ENCODE results near the gene FOXG1. TPM values are rescaled to one million over a fixed set of nuclear protein-coding genes. Genes with fewer than 3 reads are reported as not detected.

The FOXG1 gene
- total and polyA plus RNA-seq, 9 donors: under 0.01 to 0.83 (median 0.09) TPM; not detected in 4

DNA sequence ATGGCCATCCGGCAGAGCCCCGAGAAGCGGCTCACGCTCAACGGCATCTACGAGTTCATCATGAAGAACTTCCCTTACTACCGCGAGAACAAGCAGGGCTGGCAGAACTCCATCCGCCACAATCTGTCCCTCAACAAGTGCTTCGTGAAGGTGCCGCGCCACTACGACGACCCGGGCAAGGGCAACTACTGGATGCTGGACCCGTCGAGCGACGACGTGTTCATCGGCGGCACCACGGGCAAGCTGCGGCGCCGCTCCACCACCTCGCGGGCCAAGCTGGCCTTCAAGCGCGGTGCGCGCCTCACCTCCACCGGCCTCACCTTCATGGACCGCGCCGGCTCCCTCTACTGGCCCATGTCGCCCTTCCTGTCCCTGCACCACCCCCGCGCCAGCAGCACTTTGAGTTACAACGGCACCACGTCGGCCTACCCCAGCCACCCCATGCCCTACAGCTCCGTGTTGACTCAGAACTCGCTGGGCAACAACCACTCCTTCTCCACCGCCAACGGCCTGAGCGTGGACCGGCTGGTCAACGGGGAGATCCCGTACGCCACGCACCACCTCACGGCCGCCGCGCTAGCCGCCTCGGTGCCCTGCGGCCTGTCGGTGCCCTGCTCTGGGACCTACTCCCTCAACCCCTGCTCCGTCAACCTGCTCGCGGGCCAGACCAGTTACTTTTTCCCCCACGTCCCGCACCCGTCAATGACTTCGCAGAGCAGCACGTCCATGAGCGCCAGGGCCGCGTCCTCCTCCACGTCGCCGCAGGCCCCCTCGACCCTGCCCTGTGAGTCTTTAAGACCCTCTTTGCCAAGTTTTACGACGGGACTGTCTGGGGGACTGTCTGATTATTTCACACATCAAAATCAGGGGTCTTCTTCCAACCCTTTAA is 1.5 kb downstream of the FOXG1 start:
- H3K36me3 ChIP-seq (ENCODE audit: control insufficient read depth, insufficient read depth, low read length): no peaks in the 10 kb centered on the region
- peaks cover 54% of the 10 kb centered on the region for H3K27me3 ChIP-seq (ENCODE audit: control insufficient read depth, insufficient read depth, low read length)
- WGBS (ENCODE audit: insufficient coverage): 2% methylated on average over 77 of the region's 77 CpGs
- no peak for DNase-seq
- no peaks in the 10 kb centered on the region for H3K9me3 ChIP-seq (replicated peaks; ENCODE audit: control insufficient read depth, low read depth, low read length)
- no peak overlapping the region for H3K4me3 ChIP-seq (ENCODE audit: low read length)
- peaks cover 11% of the 10 kb centered on the region for H3K4me1 ChIP-seq (ENCODE audit: control insufficient read depth, insufficient read depth, low read length)
- H3K27ac ChIP-seq (ENCODE audit: low read length): no peak overlapping the region

DNA sequence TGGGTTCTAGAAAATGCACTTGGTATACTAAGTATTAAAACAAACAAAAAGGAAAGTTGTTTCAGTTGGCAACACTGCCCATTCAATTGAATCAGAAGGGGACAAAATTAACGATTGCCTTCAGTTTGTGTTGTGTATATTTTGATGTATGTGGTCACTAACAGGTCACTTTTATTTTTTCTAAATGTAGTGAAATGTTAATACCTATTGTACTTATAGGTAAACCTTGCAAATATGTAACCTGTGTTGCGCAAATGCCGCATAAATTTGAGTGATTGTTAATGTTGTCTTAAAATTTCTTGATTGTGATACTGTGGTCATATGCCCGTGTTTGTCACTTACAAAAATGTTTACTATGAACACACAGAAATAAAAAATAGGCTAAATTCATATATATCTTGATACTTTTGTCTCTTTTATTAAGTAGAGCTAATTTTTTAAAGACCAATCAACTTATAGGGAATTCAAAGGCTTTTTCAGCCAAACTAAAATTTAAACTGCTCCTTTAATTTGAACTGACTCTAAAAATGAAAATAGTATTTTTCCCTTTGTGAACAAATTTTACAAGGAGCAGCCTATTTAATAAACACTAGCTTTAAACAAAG is 2.8 kb downstream of the FOXG1 start:
- Histone ChIP-seq H3K4me1 (ENCODE audit: control insufficient read depth, insufficient read depth, low read length) (peaks cover 13% of the 10 kb centered on the region), H3K27me3 (ENCODE audit: control insufficient read depth, insufficient read depth, low read length) (peaks cover 60% of the 10 kb centered on the region), H3K9me3 (replicated peaks; ENCODE audit: control insufficient read depth, low read depth, low read length) (no peaks in the 10 kb centered on the region), H3K36me3 (ENCODE audit: control insufficient read depth, insufficient read depth, low read length) (no peaks in the 10 kb centered on the region), H3K4me3 (ENCODE audit: low read length) (no peak overlapping the region), H3K27ac (ENCODE audit: low read length) (no peak overlapping the region)
- no CpG with 5 or more reads among the region's 4 CpGs for WGBS (ENCODE audit: insufficient coverage)
- DNase-seq: no peak

DNA sequence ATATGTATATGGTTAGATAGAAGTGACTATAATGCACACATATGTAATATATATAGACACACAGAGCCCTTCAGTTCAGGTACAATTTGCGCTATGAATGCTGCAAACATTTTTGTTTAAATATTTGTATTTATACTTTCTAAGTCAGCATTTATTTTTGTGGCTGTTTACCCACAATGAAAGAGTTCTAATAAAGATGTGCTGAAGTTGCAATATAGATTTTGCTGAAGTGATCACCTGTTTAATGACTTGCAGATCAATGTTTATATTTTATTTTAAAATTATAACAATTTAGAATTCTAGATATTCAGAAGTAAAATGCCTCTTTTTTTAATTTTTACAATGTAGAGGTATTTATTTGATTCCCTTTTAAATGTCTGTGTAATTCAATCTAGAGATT is 3.5 kb downstream of the FOXG1 start:
- no peaks in the 10 kb centered on the region for H3K9me3 ChIP-seq (replicated peaks; ENCODE audit: control insufficient read depth, low read depth, low read length)
- no CpG with 5 or more reads among the region's 1 CpG for WGBS (ENCODE audit: insufficient coverage)
- no peak overlapping the region for H3K4me3 ChIP-seq (ENCODE audit: low read length)
- H3K27ac ChIP-seq (ENCODE audit: low read length): no peak overlapping the region
- H3K36me3 ChIP-seq (ENCODE audit: control insufficient read depth, insufficient read depth, low read length): no peaks in the 10 kb centered on the region
- H3K27me3 ChIP-seq (ENCODE audit: control insufficient read depth, insufficient read depth, low read length): peaks cover 61% of the 10 kb centered on the region
- peaks cover 16% of the 10 kb centered on the region for H3K4me1 ChIP-seq (ENCODE audit: control insufficient read depth, insufficient read depth, low read length)
- DNase-seq: no peak

DNA sequence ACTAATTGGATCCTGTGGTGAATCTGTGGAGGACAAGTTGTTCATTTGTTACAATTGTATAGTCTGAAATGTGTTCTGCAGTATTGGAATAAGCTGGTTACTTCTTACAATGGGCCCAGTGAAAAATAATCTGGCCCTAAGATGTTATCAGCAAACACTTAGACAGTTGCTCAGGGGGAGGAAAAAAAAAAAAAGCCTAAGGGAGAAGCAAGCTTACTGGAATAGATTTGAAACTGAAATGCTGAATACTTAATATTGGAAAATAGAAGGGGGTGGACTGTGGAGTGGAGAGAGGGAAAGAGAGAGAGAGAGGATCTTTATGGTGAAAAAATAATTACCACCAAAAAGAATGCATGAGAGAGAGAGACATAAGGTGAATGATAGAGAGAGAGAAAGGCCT is 4.0 kb downstream of the FOXG1 start:
- H3K9me3 ChIP-seq (replicated peaks; ENCODE audit: control insufficient read depth, low read depth, low read length): no peaks in the 10 kb centered on the region
- no peak overlapping the region for H3K27ac ChIP-seq (ENCODE audit: low read length)
- H3K4me1 ChIP-seq (ENCODE audit: control insufficient read depth, insufficient read depth, low read length): peaks cover 14% of the 10 kb centered on the region
- no peak for DNase-seq
- H3K4me3 ChIP-seq (ENCODE audit: low read length): no peak overlapping the region
- H3K27me3 ChIP-seq (ENCODE audit: control insufficient read depth, insufficient read depth, low read length): peaks cover 60% of the 10 kb centered on the region
- no peaks in the 10 kb centered on the region for H3K36me3 ChIP-seq (ENCODE audit: control insufficient read depth, insufficient read depth, low read length)

DNA sequence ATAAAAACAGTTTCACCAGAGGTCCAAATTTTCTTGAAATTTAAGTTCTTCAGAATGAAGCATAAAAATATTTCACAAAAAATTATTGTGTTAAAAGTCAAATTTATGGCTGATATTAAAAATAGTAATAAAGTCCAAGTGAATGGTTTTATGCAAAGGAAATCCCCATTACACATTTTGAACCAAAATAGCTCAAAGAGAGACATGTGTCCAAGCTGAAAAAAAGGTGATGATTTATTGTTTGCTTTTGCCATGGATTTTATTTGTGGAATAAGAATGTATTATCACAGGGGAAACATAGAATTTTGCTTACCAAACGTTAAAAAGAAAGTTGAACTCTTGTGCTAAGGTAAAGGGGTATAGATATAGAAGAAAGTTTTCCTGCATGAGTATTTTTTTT is 4.6 kb downstream of the FOXG1 start:
- peaks cover 54% of the 10 kb centered on the region for H3K27me3 ChIP-seq (ENCODE audit: control insufficient read depth, insufficient read depth, low read length)
- no peaks in the 10 kb centered on the region for H3K36me3 ChIP-seq (ENCODE audit: control insufficient read depth, insufficient read depth, low read length)
- peaks cover 9% of the 10 kb centered on the region for H3K4me1 ChIP-seq (ENCODE audit: control insufficient read depth, insufficient read depth, low read length)
- no peaks in the 10 kb centered on the region for H3K9me3 ChIP-seq (replicated peaks; ENCODE audit: control insufficient read depth, low read depth, low read length)
- DNase-seq: no peak
- H3K27ac ChIP-seq (ENCODE audit: low read length): no peak overlapping the region
- WGBS (ENCODE audit: insufficient coverage): no CpG with 5 or more reads among the region's 1 CpG
- H3K4me3 ChIP-seq (ENCODE audit: low read length): no peak overlapping the region

DNA sequence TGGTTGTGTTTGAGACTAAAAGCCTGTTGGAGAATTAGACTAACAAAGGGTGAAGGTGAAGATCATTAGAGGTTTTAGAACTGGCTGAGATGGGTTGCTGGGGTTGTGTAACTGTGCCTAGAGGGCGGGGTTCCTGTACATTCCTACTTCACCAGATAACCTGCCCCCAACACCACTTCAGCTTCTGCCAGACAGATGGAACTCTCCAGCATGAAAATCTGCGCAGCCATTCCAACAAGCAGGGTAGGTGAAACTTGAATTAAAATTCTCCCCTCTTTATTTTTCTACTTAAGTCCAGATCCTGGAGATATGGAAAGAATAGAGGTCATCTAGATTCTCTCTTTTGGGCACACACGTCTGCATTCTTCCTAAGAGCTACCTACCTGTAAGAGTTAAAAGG is 6.0 kb downstream of the FOXG1 start:
- peaks cover 45% of the 10 kb centered on the region for H3K27me3 ChIP-seq (ENCODE audit: control insufficient read depth, insufficient read depth, low read length)
- H3K4me3 ChIP-seq (ENCODE audit: low read length): no peak overlapping the region
- peaks cover 8% of the 10 kb centered on the region for H3K4me1 ChIP-seq (ENCODE audit: control insufficient read depth, insufficient read depth, low read length)
- no peak overlapping the region for H3K27ac ChIP-seq (ENCODE audit: low read length)
- H3K9me3 ChIP-seq (replicated peaks; ENCODE audit: control insufficient read depth, low read depth, low read length): no peaks in the 10 kb centered on the region
- no peaks in the 10 kb centered on the region for H3K36me3 ChIP-seq (ENCODE audit: control insufficient read depth, insufficient read depth, low read length)
- no CpG with 5 or more reads among the region's 3 CpGs for WGBS (ENCODE audit: insufficient coverage)
- no peak for DNase-seq

DNA sequence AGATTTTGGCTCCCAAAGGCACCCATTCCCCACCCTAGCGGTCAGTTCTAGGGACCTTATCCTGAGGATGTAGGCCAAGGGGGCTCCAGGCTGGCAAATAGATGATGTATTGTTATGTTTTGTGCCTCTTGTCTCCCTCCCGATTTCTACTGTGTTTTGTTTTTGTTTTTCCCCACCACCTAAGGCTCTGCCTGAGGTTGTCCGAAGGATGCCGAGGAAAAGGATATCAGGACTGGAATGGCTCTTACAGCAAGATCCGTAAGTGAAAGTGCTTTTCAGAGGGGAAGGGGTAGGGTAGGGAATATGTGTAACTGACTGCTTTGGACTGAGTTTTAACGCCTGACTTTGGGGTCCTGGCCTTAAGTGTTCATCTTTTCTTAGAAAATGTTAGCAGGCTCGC is 6.6 kb downstream of the FOXG1 start:
- H3K4me1 ChIP-seq (ENCODE audit: control insufficient read depth, insufficient read depth, low read length): peaks cover 5% of the 10 kb centered on the region
- H3K9me3 ChIP-seq (replicated peaks; ENCODE audit: control insufficient read depth, low read depth, low read length): no peaks in the 10 kb centered on the region
- H3K36me3 ChIP-seq (ENCODE audit: control insufficient read depth, insufficient read depth, low read length): no peaks in the 10 kb centered on the region
- WGBS (ENCODE audit: insufficient coverage): 2% methylated on average over 3 of the region's 7 CpGs
- no peak overlapping the region for H3K27ac ChIP-seq (ENCODE audit: low read length)
- H3K27me3 ChIP-seq (ENCODE audit: control insufficient read depth, insufficient read depth, low read length): peaks cover 45% of the 10 kb centered on the region
- no peak overlapping the region for H3K4me3 ChIP-seq (ENCODE audit: low read length)
- no peak for DNase-seq

DNA sequence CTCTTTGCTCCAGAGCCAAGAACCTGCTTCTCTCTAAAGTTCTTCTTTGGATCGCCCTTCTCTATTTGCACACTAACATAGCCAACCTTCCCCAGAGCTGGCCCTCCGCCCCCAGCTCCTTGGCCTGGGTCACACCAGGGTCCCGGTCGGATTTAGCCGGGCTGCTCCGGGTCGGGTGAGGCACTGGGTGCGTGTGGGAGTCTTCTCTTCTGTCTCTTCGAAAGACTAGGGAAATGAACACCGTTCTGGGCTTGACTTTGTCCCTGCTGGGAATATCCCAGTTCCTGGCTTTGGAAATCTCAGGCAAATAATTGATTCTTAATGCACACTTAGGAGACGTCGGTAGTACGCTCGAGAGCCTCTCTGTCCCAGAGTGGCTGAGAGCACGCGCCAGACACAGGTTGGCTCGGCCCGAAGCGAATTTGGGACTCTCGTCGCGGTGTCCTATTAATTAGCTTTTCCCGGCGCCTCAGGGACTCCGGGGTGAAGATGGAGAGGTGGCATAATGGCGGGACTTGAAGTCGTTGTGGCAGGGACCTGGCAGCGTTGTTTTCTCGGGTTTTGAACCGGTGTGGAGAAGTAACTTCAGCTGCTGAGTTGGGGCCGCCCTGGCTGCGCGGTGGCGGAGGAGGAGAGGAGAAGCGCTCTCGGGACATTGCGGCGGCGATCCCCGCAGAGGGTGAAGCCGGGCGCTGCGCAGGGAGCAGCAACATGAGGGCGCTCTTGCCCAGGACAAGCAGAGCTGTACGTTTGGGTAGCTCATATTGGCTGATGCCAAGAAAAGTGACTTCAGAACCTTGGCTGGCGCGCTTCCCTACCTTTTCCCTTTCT is 7.5 kb downstream of the FOXG1 start:
- H3K27me3 ChIP-seq (ENCODE audit: control insufficient read depth, insufficient read depth, low read length): peaks cover 40% of the 10 kb centered on the region
- WGBS (ENCODE audit: insufficient coverage): 0% methylated on average over 45 of the region's 47 CpGs
- no peak overlapping the region for H3K4me3 ChIP-seq (ENCODE audit: low read length)
- no peaks in the 10 kb centered on the region for H3K36me3 ChIP-seq (ENCODE audit: control insufficient read depth, insufficient read depth, low read length)
- no peak overlapping the region for H3K27ac ChIP-seq (ENCODE audit: low read length)
- H3K9me3 ChIP-seq (replicated peaks; ENCODE audit: control insufficient read depth, low read depth, low read length): no peaks in the 10 kb centered on the region
- H3K4me1 ChIP-seq (ENCODE audit: control insufficient read depth, insufficient read depth, low read length): peaks cover 5% of the 10 kb centered on the region
- DNase-seq: peak; percentile 53

DNA sequence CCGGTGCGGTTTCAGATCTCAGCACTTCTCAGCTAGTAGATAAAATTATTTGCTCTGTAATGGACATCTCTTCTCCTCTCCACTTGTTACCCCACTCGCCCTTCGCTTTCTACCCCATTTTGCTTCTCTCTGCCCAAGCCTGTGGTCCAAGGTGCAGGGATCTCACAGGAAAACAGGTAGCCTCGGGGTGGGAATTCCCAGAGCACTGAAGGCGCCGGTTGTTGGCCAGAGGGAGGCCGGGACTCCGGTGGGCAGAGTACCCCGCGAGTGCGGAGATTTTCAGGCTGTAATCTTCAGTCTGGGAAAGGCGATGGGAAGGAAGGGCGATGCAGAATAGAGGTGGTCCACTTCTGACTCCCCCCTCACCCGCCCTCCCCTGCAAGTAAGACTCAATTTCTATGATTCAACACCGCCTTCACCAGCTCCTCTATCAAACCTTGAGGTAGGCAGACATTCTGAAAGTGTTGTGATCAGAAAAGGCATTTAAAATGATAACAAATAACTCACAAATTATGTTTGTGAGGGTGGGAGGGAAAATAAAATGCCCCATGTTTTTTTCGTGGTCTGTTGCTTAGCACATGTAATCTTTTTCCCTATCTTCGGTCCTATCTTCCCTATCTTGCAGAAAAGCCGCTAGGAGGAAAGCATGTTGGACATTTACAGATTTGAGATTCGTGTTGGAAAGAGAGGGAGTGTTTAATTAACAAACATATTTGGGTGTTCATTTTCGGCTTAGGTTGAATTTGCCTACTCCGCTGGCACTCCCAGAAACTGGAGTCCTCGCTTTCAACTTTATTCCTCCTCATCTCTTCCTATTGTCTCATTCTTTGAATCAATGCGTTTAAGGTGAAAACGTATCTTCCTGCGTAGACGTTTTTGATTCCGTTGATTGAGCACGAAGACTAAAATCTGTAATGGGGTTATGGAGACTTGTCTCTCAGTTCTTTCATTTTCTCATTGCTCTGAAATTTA is 8.5 kb downstream of the FOXG1 start:
- H3K9me3 ChIP-seq (replicated peaks; ENCODE audit: control insufficient read depth, low read depth, low read length): no peaks in the 10 kb centered on the region
- no peaks in the 10 kb centered on the region for H3K36me3 ChIP-seq (ENCODE audit: control insufficient read depth, insufficient read depth, low read length)
- no CpG with 5 or more reads among the region's 29 CpGs for WGBS (ENCODE audit: insufficient coverage)
- no peak overlapping the region for H3K27ac ChIP-seq (ENCODE audit: low read length)
- DNase-seq: no peak
- no peak overlapping the region for H3K4me3 ChIP-seq (ENCODE audit: low read length)
- peaks cover 5% of the 10 kb centered on the region for H3K4me1 ChIP-seq (ENCODE audit: control insufficient read depth, insufficient read depth, low read length)
- peaks cover 40% of the 10 kb centered on the region for H3K27me3 ChIP-seq (ENCODE audit: control insufficient read depth, insufficient read depth, low read length)

Data from muscle of leg (tissue), 11 donors.